Neuron (in vitro differentiated cells): ENCODE results near the gene GRAMD4.

Source experiments
- H2AFZ ChIP-seq: one replicate; pipeline ENCODE4 v1.6.1; 2013; ENCODE audit warnings: low read depth, mild to moderate bottlenecking, inconsistent platforms, low read length, moderate library complexity
- H3K27me3 ChIP-seq: one replicate; pipeline ENCODE4 v1.6.1; 2013; ENCODE audit warnings: low read length; ENCODE audit not compliant: insufficient read depth
- H3K36me3 ChIP-seq: one replicate; pipeline ENCODE4 v1.6.1; 2013; ENCODE audit warnings: low read length; ENCODE audit not compliant: insufficient read depth
- H3K4me1 ChIP-seq: one replicate; pipeline ENCODE4 v1.6.1; 2013; ENCODE audit warnings: low read length; ENCODE audit not compliant: insufficient read depth
- H3K4me3 ChIP-seq: 2 replicates; pipeline ENCODE4 v1.5.1; 2013; ENCODE audit warnings: mild to moderate bottlenecking, low read length, moderate library complexity
- H3K9me3 ChIP-seq: one replicate; pipeline ENCODE4 v1.6.1; 2013; ENCODE audit warnings: low read length

GRAMD4 gene

DNA sequence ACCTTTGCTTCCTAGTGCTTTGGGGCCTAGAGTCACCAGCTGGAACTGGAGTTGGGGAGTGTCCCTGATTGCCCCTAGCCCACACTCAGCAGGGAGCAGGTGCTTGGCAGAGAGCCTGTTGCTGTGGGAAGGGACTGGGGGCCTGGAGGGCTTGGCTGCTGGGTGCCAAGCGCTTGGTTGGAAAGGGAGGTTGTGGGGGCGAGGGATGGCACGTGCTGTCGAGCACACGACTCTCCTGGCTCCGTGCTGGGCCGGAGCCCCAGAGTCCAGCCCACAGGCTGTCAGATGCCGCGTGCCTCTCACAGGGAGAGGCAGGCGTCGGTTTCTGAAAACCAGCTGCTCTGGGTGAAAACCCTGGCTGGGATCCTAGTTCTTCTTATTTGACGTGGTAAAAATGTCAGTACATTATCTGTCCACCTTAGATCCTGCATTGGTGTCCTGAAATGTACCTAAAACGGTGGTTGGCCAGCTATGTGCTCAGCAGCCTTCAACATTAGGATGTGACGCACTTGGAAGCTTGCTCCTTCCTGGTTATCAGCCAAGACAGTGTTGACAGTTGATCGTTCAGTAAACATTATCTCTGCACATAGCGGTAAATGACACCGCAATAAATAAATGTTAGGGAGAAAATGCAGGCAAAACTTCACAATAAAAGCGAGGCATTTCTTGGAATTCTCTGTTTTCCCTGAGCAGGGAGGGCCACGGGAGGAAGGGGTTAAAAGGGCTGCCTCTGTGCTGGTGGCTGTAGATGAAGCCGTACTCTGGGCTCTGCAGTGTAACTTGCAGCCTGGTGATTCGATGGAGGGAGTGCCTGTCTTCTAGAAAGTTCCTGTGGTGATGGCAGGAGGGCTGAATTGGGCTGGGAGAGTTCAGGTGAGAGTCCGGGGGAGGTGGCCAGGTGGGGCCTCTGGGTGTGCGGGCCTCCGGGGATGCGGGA, 29.2 kb downstream of the GRAMD4 start:
- no peak overlapping the region for H2AFZ ChIP-seq
- no peaks in the 10 kb centered on the region for H3K9me3 ChIP-seq
- peaks cover 10% of the 10 kb centered on the region for H3K4me1 ChIP-seq
- H3K36me3 ChIP-seq: no peaks in the 10 kb centered on the region
- no peaks in the 10 kb centered on the region for H3K27me3 ChIP-seq
- no peak overlapping the region for H3K4me3 ChIP-seq

DNA sequence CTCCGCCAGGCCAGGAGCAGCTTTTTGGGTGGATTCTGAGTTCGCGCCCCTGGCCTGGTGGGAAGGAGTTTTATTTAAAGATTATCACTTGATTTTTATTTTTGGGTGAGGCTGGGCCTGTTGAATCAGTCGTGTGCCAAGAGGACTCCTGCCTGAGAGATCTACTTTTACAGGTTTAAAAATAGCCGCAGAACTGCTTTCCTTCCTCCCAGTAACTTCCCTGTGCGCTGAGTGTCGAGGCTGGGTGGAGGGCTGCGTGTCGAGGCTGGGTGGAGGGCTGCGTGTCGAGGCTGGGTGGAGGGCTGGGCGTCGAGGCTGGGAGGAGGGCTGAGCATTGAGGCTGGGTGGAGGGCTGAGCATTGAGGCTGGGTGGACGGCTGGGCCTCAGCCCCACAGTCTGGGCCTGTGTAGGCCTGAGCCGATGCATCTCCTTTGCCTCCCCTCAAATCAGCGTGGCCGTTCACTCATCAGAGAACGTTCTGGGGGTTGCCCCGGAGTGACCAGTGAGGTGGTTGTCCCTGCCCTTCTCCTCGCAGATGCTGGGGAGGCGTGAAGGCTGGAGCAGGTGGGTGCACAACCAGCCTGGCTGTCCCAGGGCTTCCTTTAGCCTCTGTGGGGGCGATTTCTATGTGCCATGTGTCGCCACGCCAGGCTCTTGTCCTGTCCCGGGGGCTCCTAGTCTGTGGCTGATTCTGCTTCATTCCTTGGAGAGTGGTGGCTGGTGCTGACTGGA, 30.1 kb downstream of the GRAMD4 start:
- Histone ChIP-seq H3K9me3 (no peaks in the 10 kb centered on the region), H3K36me3 (no peaks in the 10 kb centered on the region), H2AFZ (no peak overlapping the region), H3K27me3 (no peaks in the 10 kb centered on the region), H3K4me3 (no peak overlapping the region), H3K4me1 (peaks cover 10% of the 10 kb centered on the region)

DNA sequence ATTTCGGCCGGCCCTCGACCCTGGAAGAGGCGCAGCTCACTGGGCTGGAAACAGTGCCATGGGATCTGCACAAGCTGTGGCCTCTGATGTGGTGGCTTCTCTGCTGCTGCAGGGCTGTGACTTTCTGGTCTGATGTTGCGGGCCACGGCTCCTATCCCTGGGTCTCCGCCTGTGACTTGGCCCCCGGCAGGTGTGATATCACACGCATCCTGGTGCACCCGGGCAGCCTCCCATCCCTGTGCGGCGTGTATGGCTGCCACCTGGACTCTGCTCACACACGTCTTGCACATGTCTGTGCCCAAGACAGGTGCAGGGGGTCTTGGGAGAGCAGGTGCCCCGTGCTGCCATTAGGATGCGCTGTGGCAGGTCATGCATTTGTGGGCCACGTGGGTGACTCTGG, 31.1 kb downstream of the GRAMD4 start:
- H3K9me3 ChIP-seq: no peaks in the 10 kb centered on the region
- no peak overlapping the region for H2AFZ ChIP-seq
- H3K4me1 ChIP-seq: peaks cover 10% of the 10 kb centered on the region
- H3K4me3 ChIP-seq: no peak overlapping the region
- H3K36me3 ChIP-seq: no peaks in the 10 kb centered on the region
- no peaks in the 10 kb centered on the region for H3K27me3 ChIP-seq

GRCh38 chr22:46652081-46652846, 32.1 kb downstream of the GRAMD4 start:
- no peaks in the 10 kb centered on the region for H3K36me3 ChIP-seq
- H3K4me3 ChIP-seq: no peak overlapping the region
- no peak overlapping the region for H2AFZ ChIP-seq
- H3K9me3 ChIP-seq: no peaks in the 10 kb centered on the region
- H3K27me3 ChIP-seq: no peaks in the 10 kb centered on the region
- H3K4me1 ChIP-seq: peaks cover 10% of the 10 kb centered on the region

- Histone ChIP-seq H3K27me3 (no peaks in the 10 kb centered on the region), H3K36me3 (no peaks in the 10 kb centered on the region), H3K4me3 (no peak overlapping the region), H3K4me1 (peaks cover 10% of the 10 kb centered on the region), H2AFZ (no peak overlapping the region), H3K9me3 (no peaks in the 10 kb centered on the region)
Measured at GRCh38 chr22:46652847-46653331, 32.7 kb downstream of the GRAMD4 start.

GRCh38 chr22:46653596-46653995, 33.4 kb downstream of the GRAMD4 start:
- no peak overlapping the region for H3K4me3 ChIP-seq
- H2AFZ ChIP-seq: no peak overlapping the region
- H3K4me1 ChIP-seq: peaks cover 10% of the 10 kb centered on the region
- no peaks in the 10 kb centered on the region for H3K27me3 ChIP-seq
- H3K36me3 ChIP-seq: no peaks in the 10 kb centered on the region
- H3K9me3 ChIP-seq: no peaks in the 10 kb centered on the region

- Histone ChIP-seq H3K36me3 (no peaks in the 10 kb centered on the region), H2AFZ (no peak overlapping the region), H3K9me3 (no peaks in the 10 kb centered on the region), H3K27me3 (no peaks in the 10 kb centered on the region), H3K4me3 (no peak overlapping the region), H3K4me1 (peaks cover 10% of the 10 kb centered on the region)
Measured at GRCh38 chr22:46654426-46654825, 34.2 kb downstream of the GRAMD4 start.

DNA sequence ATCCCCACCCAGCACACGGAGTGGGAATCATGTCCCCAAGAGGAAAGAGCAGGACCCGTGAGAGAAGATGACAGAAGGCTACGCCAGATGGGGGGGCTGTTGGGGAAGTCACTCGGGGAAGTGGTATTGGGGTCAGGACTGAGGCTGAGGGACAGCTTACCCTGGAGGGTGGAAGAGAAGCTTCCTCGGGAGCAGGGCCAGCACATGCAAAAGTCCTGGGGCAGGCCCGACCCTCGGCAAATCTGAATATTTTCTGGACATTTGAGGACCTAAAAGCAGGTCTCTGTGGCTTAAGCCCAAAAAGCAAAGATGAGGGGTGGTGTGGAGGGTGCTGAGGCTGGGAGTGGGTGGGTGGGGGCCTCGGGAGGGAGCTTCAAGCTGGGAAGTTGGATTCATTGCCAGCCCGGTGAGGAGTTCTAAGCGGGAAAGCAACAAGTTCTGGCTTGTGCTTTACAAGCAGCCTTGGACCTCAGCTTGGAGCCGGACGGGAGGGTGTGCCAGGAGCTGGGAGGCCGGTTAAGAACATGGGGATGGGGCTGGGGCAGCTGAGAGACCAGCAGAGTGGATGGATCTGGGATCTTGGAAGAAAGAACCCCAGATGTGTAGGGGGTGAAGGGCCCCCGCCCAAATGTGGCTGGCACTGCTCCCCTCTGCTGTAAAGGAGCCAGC, 34.9 kb downstream of the GRAMD4 start:
- Histone ChIP-seq H3K4me3 (no peak overlapping the region), H3K36me3 (no peaks in the 10 kb centered on the region), H2AFZ (no peak overlapping the region), H3K9me3 (no peaks in the 10 kb centered on the region), H3K4me1 (peaks cover 10% of the 10 kb centered on the region), H3K27me3 (no peaks in the 10 kb centered on the region)

- no peaks in the 10 kb centered on the region for H3K9me3 ChIP-seq
- no peak overlapping the region for H3K4me3 ChIP-seq
- H2AFZ ChIP-seq: no peak overlapping the region
- H3K36me3 ChIP-seq: no peaks in the 10 kb centered on the region
- no peaks in the 10 kb centered on the region for H3K27me3 ChIP-seq
- H3K4me1 ChIP-seq: peaks cover 10% of the 10 kb centered on the region
Measured at GRCh38 chr22:46655861-46656608, 35.8 kb downstream of the GRAMD4 start.

- H3K9me3 ChIP-seq: no peaks in the 10 kb centered on the region
- H2AFZ ChIP-seq: no peak overlapping the region
- H3K4me1 ChIP-seq: peaks cover 8% of the 10 kb centered on the region
- H3K36me3 ChIP-seq: no peaks in the 10 kb centered on the region
- H3K4me3 ChIP-seq: no peak overlapping the region
- no peaks in the 10 kb centered on the region for H3K27me3 ChIP-seq
Measured at GRCh38 chr22:46656856-46657654, 36.9 kb downstream of the GRAMD4 start.

- Histone ChIP-seq H3K4me1 (peaks cover 3% of the 10 kb centered on the region), H3K27me3 (no peaks in the 10 kb centered on the region), H3K4me3 (no peak overlapping the region), H3K9me3 (no peaks in the 10 kb centered on the region), H2AFZ (no peak overlapping the region), H3K36me3 (no peaks in the 10 kb centered on the region)
Measured at GRCh38 chr22:46657655-46657953, 37.4 kb downstream of the GRAMD4 start.
